GM19467 (cell line): ENCODE results near the gene RBM28.
"Not testable (repeated sequence)": the region's sequence is repeated elsewhere in the genome, so short reads cannot be mapped to it uniquely, and the experiment has no call there.

Experiments used
- ATAC-seq: cut with Tn5 transposase; IDR thresholded peaks from one replicate; pipeline ENCODE4 v1.9.1; 2021; ENCODE audit warnings: mild to moderate bottlenecking, moderate library complexity; ENCODE audit not compliant: unreplicated experiment

RBM28 gene

GRCh38 chr7:128302139-128302538, 41.6 kb downstream of the RBM28 start:
- ATAC-seq = no peak

- no peak for ATAC-seq
These were observed 44.5 kb downstream of the RBM28 start for GRCh38 chr7:128299109-128299607.

GRCh38 chr7:128298004-128298403, 45.7 kb downstream of the RBM28 start:
- ATAC-seq = not testable (repeated sequence)

GRCh38 chr7:128287556-128287955, 56.2 kb downstream of the RBM28 start:
- ATAC-seq = no peak

- no peak for ATAC-seq
These were observed 59.6 kb downstream of the RBM28 start for GRCh38 chr7:128284102-128284501.

GRCh38 chr7:128281605-128282380, 61.9 kb downstream of the RBM28 start:
- ATAC-seq = no peak

- ATAC-seq = not testable (repeated sequence)
These were observed 63.3 kb downstream of the RBM28 start for GRCh38 chr7:128280451-128280850.

- ATAC-seq = no peak
These were observed 64.5 kb downstream of the RBM28 start for GRCh38 chr7:128279124-128279713.

- ATAC-seq = no peak
These were observed 65.3 kb downstream of the RBM28 start for GRCh38 chr7:128278366-128278765.

- ATAC-seq = no peak
These were observed 68.0 kb downstream of the RBM28 start for GRCh38 chr7:128275681-128276080.

- ATAC-seq = no peak
These were observed 68.7 kb downstream of the RBM28 start for GRCh38 chr7:128274884-128275603.

- ATAC-seq = no peak
These were observed 69.3 kb downstream of the RBM28 start for GRCh38 chr7:128274246-128274883.

- no peak for ATAC-seq
These were observed 71.7 kb downstream of the RBM28 start for GRCh38 chr7:128271942-128272481.

GRCh38 chr7:128271471-128271941, 72.2 kb downstream of the RBM28 start:
- no peak for ATAC-seq

- no peak for ATAC-seq
These were observed 72.9 kb downstream of the RBM28 start for GRCh38 chr7:128270826-128271272.

GRCh38 chr7:128268233-128268632, 75.5 kb downstream of the RBM28 start:
- ATAC-seq = no peak

- ATAC-seq = no peak
These were observed 76.1 kb downstream of the RBM28 start for GRCh38 chr7:128267595-128267924.

GRCh38 chr7:128266883-128267594, 76.7 kb downstream of the RBM28 start:
- no peak for ATAC-seq

GRCh38 chr7:128266529-128266882, 77.2 kb downstream of the RBM28 start:
- no peak for ATAC-seq

- no peak for ATAC-seq
These were observed 77.8 kb downstream of the RBM28 start for GRCh38 chr7:128265906-128266300.
